ENCODE data around the gene ABCA8.

The ABCA8 gene

DNA sequence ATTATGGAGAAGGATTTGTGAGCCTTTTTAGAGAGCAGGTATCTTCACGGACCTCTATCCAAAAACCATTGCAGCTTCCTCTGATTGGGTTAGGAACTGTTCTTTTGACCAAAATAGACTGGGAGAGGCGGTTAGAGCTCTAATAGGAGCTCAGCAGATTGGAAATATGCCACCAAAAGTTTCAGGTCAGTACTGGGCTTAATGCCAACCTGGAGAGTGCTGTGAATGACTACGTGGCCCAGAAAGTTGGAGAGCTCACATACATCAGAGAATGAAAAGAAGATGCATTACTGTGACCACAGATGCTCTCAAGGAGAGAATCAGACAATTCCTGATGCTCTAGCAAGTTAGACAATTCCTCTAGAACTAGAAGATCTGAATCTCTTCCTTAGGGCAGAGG, 86.5 kb downstream of the ABCA8 start:
- Histone ChIP-seq H3F3A (ENCODE audit: control insufficient read depth, insufficient read depth) (no peaks in the 10 kb centered on the region), H4K20me1 (ENCODE audit: control insufficient read depth, insufficient read depth, low read depth, low read length) (no peaks in the 10 kb centered on the region), H3K36me3 (ENCODE audit: control insufficient read depth, low read length) (no peaks in the 10 kb centered on the region), H3K79me2 (ENCODE audit: control insufficient read depth, low read length) (no peaks in the 10 kb centered on the region), H3K4me2 (ENCODE audit: low read length) (no peak overlapping the region), H3K4me3 (ENCODE audit: low read length) (no peak overlapping the region), H3K27ac (ENCODE audit: low read depth, low read length) (no peak overlapping the region), H3K4me1 (ENCODE audit: control insufficient read depth, low read length) (no peaks in the 10 kb centered on the region), H3K9me3 (ENCODE audit: control insufficient read depth, insufficient read depth, low read length) (no peaks in the 10 kb centered on the region), H3K27me3 (ENCODE audit: control insufficient read depth, low read length) (no peaks in the 10 kb centered on the region; the same call in 1 of the 2 replicates), H3K9me2 (replicated peaks; ENCODE audit: control insufficient read depth, low read length) (no peaks in the 10 kb centered on the region)
- no peak for TF ChIP-seq EZH2phosphoT487 (IDR thresholded peaks at IDR 0.05; ENCODE audit: borderline replicate concordance, low read length)
- TF ChIP-seq, protein P1, sequence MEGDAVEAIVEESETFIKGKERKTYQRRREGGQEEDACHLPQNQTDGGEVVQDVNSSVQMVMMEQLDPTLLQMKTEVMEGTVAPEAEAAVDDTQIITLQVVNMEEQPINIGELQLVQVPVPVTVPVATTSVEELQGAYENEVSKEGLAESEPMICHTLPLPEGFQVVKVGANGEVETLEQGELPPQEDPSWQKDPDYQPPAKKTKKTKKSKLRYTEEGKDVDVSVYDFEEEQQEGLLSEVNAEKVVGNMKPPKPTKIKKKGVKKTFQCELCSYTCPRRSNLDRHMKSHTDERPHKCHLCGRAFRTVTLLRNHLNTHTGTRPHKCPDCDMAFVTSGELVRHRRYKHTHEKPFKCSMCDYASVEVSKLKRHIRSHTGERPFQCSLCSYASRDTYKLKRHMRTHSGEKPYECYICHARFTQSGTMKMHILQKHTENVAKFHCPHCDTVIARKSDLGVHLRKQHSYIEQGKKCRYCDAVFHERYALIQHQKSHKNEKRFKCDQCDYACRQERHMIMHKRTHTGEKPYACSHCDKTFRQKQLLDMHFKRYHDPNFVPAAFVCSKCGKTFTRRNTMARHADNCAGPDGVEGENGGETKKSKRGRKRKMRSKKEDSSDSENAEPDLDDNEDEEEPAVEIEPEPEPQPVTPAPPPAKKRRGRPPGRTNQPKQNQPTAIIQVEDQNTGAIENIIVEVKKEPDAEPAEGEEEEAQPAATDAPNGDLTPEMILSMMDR (IDR thresholded peaks at IDR 0.05; ENCODE audit: low read depth, low read length, poor library complexity, severe bottlenecking): no peak

DNA sequence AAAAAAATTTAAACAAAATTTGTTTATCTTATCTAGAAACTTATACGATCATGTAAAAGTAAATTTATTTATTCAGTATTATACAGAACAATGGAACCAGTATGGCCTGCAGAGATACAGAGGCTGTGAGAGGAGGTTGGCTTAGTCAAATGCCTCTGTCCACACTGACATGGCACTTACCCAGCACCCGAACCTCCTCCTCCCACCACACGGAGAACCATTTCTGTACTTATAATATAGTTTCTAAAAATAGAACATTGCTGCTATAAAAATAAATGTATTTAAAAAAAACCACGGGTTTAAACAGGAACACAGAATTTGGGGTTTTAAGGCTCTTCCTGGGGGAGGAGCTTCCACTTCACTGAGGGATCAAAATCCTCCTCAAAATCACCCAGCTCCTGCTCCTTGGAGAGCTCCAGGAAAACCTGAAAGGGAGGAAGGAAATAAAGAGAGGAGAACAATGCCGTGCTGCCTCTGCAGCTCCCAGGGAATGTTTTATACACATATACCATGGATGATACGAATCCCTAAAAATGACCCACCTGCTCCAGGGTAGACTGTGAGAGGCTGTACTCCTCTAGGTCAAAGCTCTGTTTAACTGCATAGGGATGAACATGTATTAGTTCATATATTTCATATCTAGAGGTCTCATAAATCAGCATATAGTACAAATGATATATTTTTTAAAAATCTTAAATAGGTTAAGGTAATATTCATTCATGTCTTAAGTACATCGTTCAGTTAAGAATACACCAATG, 87.3 kb downstream of the ABCA8 start:
- H4K20me1 ChIP-seq (ENCODE audit: control insufficient read depth, insufficient read depth, low read depth, low read length): no peaks in the 10 kb centered on the region
- H3K79me2 ChIP-seq (ENCODE audit: control insufficient read depth, low read length): no peaks in the 10 kb centered on the region
- H3K4me3 ChIP-seq (ENCODE audit: low read length): no peak overlapping the region
- no peaks in the 10 kb centered on the region for H3K36me3 ChIP-seq (ENCODE audit: control insufficient read depth, low read length)
- no peaks in the 10 kb centered on the region for H3F3A ChIP-seq (ENCODE audit: control insufficient read depth, insufficient read depth)
- H3K9me2 ChIP-seq (replicated peaks; ENCODE audit: control insufficient read depth, low read length): no peaks in the 10 kb centered on the region
- no peaks in the 10 kb centered on the region; the same call in 1 of the 2 replicates for H3K27me3 ChIP-seq (ENCODE audit: control insufficient read depth, low read length)
- H3K4me1 ChIP-seq (ENCODE audit: control insufficient read depth, low read length): no peaks in the 10 kb centered on the region
- no peak overlapping the region for H3K27ac ChIP-seq (ENCODE audit: low read depth, low read length)
- H3K4me2 ChIP-seq (ENCODE audit: low read length): no peak overlapping the region
- H3K9me3 ChIP-seq (ENCODE audit: control insufficient read depth, insufficient read depth, low read length): no peaks in the 10 kb centered on the region
- TF ChIP-seq, protein P1 (IDR thresholded peaks at IDR 0.05; ENCODE audit: low read depth, low read length, poor library complexity, severe bottlenecking): no peak
- TF ChIP-seq EZH2phosphoT487 (IDR thresholded peaks at IDR 0.05; ENCODE audit: borderline replicate concordance, low read length): no peak

DNA sequence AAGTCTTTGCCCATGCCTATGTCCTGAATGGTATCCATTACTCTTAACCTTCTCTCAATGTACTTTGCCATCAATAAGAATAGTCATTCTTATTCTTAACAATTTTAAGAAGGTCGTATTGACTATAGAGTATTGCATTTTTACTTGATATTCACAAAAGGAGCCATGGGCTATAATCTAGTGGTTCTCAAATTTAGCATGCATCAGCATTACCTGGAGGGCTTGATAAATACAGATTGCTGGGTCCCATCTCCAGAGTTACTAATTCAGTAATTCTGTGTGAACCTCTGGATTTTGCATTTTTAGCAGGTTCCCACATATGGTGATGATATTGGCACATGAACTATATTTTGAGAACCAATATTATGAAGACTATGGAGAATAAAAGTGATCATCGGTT, 89.6 kb downstream of the ABCA8 start:
- H3K9me2 ChIP-seq (replicated peaks; ENCODE audit: control insufficient read depth, low read length): no peaks in the 10 kb centered on the region
- no peak overlapping the region for H3K4me3 ChIP-seq (ENCODE audit: low read length)
- H3K79me2 ChIP-seq (ENCODE audit: control insufficient read depth, low read length): no peaks in the 10 kb centered on the region
- TF ChIP-seq, protein P1 (IDR thresholded peaks at IDR 0.05; ENCODE audit: low read depth, low read length, poor library complexity, severe bottlenecking): no peak
- no peak for TF ChIP-seq EZH2phosphoT487 (IDR thresholded peaks at IDR 0.05; ENCODE audit: borderline replicate concordance, low read length)
- H3K4me1 ChIP-seq (ENCODE audit: control insufficient read depth, low read length): no peaks in the 10 kb centered on the region
- H3K9me3 ChIP-seq (ENCODE audit: control insufficient read depth, insufficient read depth, low read length): no peaks in the 10 kb centered on the region
- no peaks in the 10 kb centered on the region for H3K36me3 ChIP-seq (ENCODE audit: control insufficient read depth, low read length)
- no peaks in the 10 kb centered on the region for H4K20me1 ChIP-seq (ENCODE audit: control insufficient read depth, insufficient read depth, low read depth, low read length)
- no peaks in the 10 kb centered on the region for H3F3A ChIP-seq (ENCODE audit: control insufficient read depth, insufficient read depth)
- no peaks in the 10 kb centered on the region; the same call in 1 of the 2 replicates for H3K27me3 ChIP-seq (ENCODE audit: control insufficient read depth, low read length)
- no peak overlapping the region for H3K4me2 ChIP-seq (ENCODE audit: low read length)
- no peak overlapping the region for H3K27ac ChIP-seq (ENCODE audit: low read depth, low read length)
